ENCODE measurements around the gene RILPL1.
"Not testable (repeated sequence)": the region's sequence is repeated elsewhere in the genome, so short reads cannot be mapped to it uniquely, and the experiment has no call there.

Gene RILPL1

DNA sequence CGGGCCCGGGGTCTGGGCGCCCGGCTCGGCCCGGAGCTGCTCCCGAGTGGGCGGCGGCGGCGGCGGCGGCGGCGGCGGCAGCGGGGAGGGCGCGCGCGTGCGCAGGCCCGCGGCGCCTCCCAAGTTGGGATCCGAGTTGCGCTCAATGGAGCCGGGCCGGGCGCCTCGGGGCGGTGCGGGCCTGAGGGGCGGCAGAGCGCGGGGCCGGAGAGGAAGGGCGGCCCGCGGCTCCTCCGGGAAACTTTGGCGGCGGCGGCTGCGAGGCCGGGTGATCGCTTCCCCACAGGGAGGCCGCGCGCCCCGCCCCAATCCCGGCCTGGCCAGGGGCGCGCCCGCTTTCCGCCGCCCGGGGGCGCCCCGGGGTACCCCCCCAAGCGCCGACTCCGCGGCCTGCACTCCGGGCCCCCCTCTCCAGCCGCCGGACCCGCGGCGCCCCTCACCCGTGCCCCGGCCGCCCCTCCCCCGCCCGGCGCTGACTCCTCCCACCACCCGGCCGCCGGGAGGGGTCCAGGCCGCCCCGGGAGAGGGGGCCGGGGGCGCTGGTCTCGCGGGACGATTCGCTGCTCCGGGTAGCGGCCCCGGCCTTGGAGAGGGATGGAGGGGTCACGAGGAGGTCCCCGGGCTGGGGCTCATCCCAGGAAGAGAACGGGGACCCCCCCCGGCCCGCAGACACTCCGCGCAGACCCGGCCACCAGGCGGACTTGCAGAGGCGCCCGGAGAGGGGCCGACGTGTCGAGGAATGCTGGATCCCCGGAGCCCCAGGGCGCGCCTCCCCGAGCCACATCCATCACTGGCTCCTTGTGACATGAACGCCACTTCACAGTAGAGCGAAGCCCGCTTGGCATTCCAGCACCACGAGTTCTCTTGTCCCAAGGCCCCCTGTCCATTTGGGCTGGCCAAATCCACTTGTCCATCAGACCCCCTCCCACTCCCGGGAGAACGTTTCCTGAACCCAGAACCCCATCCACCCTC lies at the start of gene RILPL1:
TSS of gene RILPL1 (minus strand) at position 48 of the 972 bp plus-strand sequence. CDS start 237 bp downstream, outside the sequence.
- peak in 3 of 4 experiments; percentile 17 to 25 (median 24) for DNase-seq

- no peak for DNase-seq
Measured at GRCh38 chr12:123580772-123581171, 47.3 kb upstream of the RILPL1 start.

- DNase-seq, result not testable (repeated sequence)
Measured at GRCh38 chr12:123578829-123579228, 45.3 kb upstream of the RILPL1 start.

DNA sequence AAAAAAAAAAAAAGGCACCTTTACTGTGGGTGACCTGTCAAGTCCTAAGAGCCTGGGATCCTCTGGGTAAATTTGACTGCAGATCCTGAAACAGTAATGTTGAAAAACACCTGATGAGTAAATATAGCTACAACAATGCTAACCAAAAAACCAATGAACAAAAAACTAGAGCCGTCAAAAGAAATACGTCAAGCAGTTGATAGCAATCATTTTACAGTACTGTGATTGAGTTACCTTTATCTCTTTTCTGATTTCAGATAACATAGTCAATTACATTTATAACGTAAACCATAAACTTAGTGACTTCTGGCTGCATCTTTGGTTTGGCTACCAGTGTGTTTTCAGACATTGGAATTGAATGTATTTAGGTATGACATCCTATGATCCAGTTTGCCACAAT lies 44.7 kb upstream of the RILPL1 start:
- DNase-seq, result no peak

- no peak for DNase-seq
Measured at GRCh38 chr12:123576611-123577010, 43.1 kb upstream of the RILPL1 start.

- DNase-seq, result no peak
Measured at GRCh38 chr12:123573870-123574269, 40.4 kb upstream of the RILPL1 start.

- DNase-seq, result no peak
Measured at GRCh38 chr12:123572391-123572790, 38.9 kb upstream of the RILPL1 start.

DNA sequence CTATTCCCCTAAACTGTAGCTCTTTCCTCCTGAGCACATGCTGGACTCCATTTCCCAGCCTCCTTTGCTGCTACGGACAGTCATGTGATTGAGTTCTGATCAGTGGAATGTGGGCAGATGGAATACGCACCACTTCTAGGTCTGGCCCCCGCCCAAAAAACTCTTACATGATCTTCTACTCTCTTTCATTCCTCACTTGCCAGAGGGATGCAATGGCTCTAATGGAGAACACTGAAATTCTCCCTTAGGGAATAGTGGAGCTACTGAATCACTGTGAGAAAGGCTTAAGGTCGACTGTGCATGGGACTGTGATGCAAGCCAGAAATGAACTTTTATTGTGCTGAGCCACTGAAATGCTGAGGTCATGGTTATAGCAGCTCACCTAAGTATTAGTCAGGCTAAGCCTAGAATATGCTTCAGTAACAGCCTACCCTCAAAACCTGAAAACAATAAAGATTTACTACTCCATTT lies 37.9 kb upstream of the RILPL1 start:
- no peak for DNase-seq

GRCh38 chr12:123559468-123559867 lies 25.9 kb upstream of the RILPL1 start:
- no peak for DNase-seq

- not testable (repeated sequence) for DNase-seq
Measured at GRCh38 chr12:123558487-123558886, 25.0 kb upstream of the RILPL1 start.

- DNase-seq, result not testable (repeated sequence)
Measured at GRCh38 chr12:123554843-123555242, 21.3 kb upstream of the RILPL1 start.

GRCh38 chr12:123554136-123554535 lies 20.6 kb upstream of the RILPL1 start:
- DNase-seq, result not testable (repeated sequence)

DNA sequence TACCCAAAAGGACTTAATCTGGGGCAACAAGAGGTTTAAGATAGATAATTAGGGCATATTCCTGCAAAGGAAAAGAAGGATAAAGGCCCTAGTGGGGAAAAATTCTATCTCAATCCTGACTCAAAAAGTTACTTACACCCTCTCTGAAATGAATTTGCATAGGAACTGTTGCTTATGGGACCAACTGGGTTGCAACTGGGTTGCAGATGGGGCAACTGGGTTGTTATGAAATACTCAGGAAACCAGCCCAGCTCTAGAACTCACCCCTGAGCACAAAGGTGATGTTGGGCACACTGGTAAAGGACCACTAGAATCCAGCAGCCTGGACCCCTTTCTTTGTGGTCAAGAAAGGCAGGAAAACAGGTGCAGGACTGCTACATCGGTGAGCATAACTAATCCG lies 17.2 kb upstream of the RILPL1 start:
- DNase-seq, result no peak

DNA sequence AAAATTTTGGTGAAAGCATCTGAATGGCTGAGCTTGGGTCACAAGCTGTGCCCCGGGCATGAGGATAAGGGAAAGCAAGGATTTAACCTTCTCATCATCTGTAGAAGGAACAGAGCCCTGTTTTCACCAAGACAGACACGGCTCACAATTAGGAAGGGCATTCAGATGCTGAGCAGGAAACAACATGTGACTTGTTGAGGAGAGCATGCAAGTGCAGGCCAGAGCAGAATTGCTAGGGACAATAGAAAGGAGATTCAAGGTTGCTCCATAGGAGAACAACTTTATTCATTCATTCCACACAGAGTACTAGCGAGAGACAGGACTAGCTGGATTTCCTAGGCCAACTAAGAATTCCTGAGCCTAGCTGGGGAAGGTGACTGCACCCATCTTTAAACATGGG lies 14.6 kb upstream of the RILPL1 start:
- DNase-seq, result no peak

DNA sequence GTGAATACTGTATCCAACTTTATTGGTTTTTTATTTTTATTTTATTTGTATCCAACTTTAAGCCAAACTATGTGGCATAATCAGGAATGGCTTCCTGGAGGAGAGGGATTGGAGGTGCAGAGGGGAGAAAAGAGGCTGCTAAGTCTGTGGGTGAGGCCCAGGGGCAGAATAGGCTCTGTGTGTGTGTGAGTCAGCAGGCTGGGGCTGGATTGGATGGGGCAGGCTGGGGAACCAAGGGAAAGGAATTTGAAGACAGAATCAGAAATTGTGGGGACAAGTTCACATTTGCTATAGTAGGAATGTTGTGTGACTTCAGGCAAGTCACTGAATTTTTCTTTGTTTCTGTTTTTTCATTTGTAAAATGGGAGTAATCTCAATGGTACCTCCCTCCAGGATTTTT lies 12.8 kb upstream of the RILPL1 start:
- no peak for DNase-seq

- DNase-seq, result no peak
Measured at GRCh38 chr12:123543541-123543940, 10.0 kb upstream of the RILPL1 start.

GRCh38 chr12:123540899-123541662 lies 7.6 kb upstream of the RILPL1 start:
- DNase-seq, result no peak

GRCh38 chr12:123535952-123536351 lies 2.4 kb upstream of the RILPL1 start:
- not testable (repeated sequence) for DNase-seq

GRCh38 chr12:123532808-123533649 lies 490 bp downstream of the RILPL1 start:
- no peak for DNase-seq

- DNase-seq, result no peak
Measured at GRCh38 chr12:123532019-123532418, 1.5 kb downstream of the RILPL1 start.

DNA sequence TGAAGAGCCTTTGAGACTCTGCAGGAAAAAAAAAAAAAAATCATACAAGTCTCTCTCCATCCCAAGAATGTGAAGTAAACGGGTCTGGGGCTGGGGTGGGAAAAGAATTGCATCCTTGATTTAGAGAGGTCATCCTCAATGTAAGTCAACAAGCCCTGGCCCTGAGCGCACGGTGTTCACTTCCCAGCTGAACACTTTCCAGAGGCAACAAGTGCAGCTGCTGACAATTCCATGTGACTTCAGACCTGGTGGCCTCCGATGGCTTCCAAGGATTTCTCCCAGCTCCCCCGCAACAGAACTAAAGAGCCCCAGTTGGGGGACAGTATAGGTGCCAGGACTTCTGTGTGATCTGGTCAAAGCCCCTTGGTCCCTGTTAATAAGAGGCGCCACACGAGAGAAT lies 2.4 kb downstream of the RILPL1 start:
- DNase-seq, result no peak

- DNase-seq, result no peak
Measured at GRCh38 chr12:123530668-123531067, 2.9 kb downstream of the RILPL1 start.

DNA sequence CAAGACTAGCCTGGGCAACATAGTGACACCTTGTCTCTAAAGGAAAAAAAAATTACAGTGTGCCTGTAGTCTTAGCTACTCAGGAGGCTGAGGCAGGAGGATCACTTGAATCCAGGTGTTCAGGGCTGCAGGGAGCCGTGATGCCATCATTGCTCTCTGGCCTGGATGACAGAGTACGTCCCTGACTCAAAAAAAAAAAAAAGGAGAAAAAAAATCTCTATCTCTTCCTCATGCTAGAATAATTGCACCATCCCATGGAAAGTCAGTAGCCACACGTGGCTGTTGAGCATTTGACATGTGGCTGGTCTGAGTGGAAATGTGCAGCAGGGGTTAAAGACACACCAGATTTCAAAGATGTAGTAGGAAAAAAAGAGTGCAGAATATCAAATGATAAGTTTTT lies 3.8 kb downstream of the RILPL1 start:
- DNase-seq, result no peak
